ENCODE results near the gene ZNF566. TPM values are rescaled to one million over a fixed set of nuclear protein-coding genes. Genes with fewer than 3 reads are reported as not detected.

ZNF566 gene
- total and polyA plus RNA-seq, 2 of the 13 experiments (the other 11 are each of a cell fraction or from before 2014, with no cell fraction given) = 4.8 to 13.7 TPM

DNA sequence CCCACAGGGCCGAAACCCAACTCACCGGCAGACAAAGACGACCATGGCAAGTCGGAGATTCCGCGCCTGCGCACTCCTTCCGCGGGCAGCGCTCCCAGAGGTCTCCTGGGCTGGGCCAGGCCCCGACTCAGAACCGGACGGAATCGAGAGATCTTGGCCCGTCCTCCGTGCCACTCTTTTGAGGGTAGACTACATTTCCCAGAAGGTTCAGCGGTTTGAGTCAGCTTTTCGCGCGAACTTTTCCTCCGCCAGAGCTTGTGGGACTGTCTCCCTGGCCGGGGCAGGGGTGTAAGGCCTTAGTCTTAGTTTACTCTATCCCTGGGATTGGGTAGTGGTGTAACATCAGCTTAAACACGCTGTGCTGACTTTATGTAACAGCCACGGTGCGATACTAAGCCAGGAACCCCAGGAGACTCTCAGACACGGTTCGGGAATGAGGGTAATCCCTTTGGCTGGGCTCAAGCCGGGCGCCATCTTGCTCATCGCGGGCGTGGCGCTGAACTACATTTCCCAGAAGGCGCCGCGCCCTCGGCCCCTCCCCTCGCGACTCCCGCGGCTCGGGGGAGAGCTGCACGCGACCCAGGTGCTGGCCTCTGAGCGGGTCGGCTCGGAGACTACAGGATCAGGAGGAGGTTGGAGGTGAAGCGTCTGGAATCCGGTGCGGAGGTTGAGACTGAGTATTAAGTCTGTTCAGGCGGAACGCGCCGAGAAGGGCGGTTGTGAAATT, 39.0 kb upstream of the ZNF566 start, which contains the start of gene ZNF260 (continued):
- TF ChIP-seq, protein P1, sequence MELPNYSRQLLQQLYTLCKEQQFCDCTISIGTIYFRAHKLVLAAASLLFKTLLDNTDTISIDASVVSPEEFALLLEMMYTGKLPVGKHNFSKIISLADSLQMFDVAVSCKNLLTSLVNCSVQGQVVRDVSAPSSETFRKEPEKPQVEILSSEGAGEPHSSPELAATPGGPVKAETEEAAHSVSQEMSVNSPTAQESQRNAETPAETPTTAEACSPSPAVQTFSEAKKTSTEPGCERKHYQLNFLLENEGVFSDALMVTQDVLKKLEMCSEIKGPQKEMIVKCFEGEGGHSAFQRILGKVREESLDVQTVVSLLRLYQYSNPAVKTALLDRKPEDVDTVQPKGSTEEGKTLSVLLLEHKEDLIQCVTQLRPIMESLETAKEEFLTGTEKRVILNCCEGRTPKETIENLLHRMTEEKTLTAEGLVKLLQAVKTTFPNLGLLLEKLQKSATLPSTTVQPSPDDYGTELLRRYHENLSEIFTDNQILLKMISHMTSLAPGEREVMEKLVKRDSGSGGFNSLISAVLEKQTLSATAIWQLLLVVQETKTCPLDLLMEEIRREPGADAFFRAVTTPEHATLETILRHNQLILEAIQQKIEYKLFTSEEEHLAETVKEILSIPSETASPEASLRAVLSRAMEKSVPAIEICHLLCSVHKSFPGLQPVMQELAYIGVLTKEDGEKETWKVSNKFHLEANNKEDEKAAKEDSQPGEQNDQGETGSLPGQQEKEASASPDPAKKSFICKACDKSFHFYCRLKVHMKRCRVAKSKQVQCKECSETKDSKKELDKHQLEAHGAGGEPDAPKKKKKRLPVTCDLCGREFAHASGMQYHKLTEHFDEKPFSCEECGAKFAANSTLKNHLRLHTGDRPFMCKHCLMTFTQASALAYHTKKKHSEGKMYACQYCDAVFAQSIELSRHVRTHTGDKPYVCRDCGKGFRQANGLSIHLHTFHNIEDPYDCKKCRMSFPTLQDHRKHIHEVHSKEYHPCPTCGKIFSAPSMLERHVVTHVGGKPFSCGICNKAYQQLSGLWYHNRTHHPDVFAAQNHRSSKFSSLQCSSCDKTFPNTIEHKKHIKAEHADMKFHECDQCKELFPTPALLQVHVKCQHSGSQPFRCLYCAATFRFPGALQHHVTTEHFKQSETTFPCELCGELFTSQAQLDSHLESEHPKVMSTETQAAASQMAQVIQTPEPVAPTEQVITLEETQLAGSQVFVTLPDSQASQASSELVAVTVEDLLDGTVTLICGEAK (IDR thresholded peaks at IDR 0.05) = no peak
- TF ChIP-seq, protein P1 (CRISPR knock-in tag; IDR thresholded peaks at IDR 0.05) = peak; percentile 49; the same call in 1 of the 2 replicates
- TF ChIP-seq, protein P2, sequence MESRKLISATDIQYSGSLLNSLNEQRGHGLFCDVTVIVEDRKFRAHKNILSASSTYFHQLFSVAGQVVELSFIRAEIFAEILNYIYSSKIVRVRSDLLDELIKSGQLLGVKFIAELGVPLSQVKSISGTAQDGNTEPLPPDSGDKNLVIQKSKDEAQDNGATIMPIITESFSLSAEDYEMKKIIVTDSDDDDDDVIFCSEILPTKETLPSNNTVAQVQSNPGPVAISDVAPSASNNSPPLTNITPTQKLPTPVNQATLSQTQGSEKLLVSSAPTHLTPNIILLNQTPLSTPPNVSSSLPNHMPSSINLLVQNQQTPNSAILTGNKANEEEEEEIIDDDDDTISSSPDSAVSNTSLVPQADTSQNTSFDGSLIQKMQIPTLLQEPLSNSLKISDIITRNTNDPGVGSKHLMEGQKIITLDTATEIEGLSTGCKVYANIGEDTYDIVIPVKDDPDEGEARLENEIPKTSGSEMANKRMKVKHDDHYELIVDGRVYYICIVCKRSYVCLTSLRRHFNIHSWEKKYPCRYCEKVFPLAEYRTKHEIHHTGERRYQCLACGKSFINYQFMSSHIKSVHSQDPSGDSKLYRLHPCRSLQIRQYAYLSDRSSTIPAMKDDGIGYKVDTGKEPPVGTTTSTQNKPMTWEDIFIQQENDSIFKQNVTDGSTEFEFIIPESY (CRISPR knock-in tag; IDR thresholded peaks at IDR 0.05) = peak; percentile 24; the same call in 1 of the 2 replicates
- TF ChIP-seq, protein P3, sequence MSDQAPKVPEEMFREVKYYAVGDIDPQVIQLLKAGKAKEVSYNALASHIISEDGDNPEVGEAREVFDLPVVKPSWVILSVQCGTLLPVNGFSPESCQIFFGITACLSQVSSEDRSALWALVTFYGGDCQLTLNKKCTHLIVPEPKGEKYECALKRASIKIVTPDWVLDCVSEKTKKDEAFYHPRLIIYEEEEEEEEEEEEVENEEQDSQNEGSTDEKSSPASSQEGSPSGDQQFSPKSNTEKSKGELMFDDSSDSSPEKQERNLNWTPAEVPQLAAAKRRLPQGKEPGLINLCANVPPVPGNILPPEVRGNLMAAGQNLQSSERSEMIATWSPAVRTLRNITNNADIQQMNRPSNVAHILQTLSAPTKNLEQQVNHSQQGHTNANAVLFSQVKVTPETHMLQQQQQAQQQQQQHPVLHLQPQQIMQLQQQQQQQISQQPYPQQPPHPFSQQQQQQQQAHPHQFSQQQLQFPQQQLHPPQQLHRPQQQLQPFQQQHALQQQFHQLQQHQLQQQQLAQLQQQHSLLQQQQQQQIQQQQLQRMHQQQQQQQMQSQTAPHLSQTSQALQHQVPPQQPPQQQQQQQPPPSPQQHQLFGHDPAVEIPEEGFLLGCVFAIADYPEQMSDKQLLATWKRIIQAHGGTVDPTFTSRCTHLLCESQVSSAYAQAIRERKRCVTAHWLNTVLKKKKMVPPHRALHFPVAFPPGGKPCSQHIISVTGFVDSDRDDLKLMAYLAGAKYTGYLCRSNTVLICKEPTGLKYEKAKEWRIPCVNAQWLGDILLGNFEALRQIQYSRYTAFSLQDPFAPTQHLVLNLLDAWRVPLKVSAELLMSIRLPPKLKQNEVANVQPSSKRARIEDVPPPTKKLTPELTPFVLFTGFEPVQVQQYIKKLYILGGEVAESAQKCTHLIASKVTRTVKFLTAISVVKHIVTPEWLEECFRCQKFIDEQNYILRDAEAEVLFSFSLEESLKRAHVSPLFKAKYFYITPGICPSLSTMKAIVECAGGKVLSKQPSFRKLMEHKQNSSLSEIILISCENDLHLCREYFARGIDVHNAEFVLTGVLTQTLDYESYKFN (CRISPR knock-in tag; conservative IDR thresholded peaks at IDR 0.05) = no peak; the same call in 1 of the 2 replicates
- TF ChIP-seq TP53 (CRISPR knock-in tag; conservative IDR thresholded peaks at IDR 0.05) (no peak), NAIF1 (CRISPR knock-in tag; IDR thresholded peaks at IDR 0.05; ENCODE audit: borderline replicate concordance) (no peak), SNAPC2 (CRISPR knock-in tag; IDR thresholded peaks at IDR 0.05) (no peak), ZNF816 (CRISPR knock-in tag; IDR thresholded peaks at IDR 0.05; ENCODE audit: borderline replicate concordance) (no peak)
- TF ChIP-seq, protein P4, sequence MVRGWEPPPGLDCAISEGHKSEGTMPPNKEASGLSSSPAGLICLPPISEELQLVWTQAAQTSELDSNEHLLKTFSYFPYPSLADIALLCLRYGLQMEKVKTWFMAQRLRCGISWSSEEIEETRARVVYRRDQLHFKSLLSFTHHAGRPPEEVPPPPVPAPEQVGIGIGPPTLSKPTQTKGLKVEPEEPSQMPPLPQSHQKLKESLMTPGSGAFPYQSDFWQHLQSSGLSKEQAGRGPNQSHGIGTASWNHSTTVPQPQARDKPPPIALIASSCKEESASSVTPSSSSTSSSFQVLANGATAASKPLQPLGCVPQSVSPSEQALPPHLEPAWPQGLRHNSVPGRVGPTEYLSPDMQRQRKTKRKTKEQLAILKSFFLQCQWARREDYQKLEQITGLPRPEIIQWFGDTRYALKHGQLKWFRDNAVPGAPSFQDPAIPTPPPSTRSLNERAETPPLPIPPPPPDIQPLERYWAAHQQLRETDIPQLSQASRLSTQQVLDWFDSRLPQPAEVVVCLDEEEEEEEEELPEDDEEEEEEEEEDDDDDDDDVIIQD (CRISPR knock-in tag; IDR thresholded peaks at IDR 0.05; ENCODE audit: low read depth) = peak; percentile 50; the same call in 1 of the 2 replicates
